ENCODE results near the gene CSN1S1. TPM values are rescaled to one million over a fixed set of nuclear protein-coding genes. Genes with fewer than 3 reads are reported as not detected.

The CSN1S1 gene
- total RNA-seq, 2 donors from 2014 or later: 1.4 TPM; not detected in 1

GRCh38 chr4:69957209-69957608 is 26.3 kb downstream of the CSN1S1 start:
- TF ChIP-seq POLR2A (IDR thresholded peaks at IDR 0.05) (no peak), POLR2AphosphoS5 (IDR thresholded peaks at IDR 0.05) (no peak)
- TF ChIP-seq, protein P1, sequence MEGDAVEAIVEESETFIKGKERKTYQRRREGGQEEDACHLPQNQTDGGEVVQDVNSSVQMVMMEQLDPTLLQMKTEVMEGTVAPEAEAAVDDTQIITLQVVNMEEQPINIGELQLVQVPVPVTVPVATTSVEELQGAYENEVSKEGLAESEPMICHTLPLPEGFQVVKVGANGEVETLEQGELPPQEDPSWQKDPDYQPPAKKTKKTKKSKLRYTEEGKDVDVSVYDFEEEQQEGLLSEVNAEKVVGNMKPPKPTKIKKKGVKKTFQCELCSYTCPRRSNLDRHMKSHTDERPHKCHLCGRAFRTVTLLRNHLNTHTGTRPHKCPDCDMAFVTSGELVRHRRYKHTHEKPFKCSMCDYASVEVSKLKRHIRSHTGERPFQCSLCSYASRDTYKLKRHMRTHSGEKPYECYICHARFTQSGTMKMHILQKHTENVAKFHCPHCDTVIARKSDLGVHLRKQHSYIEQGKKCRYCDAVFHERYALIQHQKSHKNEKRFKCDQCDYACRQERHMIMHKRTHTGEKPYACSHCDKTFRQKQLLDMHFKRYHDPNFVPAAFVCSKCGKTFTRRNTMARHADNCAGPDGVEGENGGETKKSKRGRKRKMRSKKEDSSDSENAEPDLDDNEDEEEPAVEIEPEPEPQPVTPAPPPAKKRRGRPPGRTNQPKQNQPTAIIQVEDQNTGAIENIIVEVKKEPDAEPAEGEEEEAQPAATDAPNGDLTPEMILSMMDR (IDR thresholded peaks at IDR 0.05): no peak
- 92% methylated on average over 1 of the region's 1 CpG for WGBS
- no peak for DNase-seq (ENCODE audit: low spot score)
- intact Hi-C loops (cut with DNase I): no loop called here
- Histone ChIP-seq H3K36me3 (no peaks in the 10 kb centered on the region), H3K9me3 (no peaks in the 10 kb centered on the region), H3K4me3 (no peak overlapping the region), H3K4me1 (replicated peaks) (no peaks in the 10 kb centered on the region), H3K27ac (no peak overlapping the region), H3K27me3 (replicated peaks; ENCODE audit: insufficient read depth) (no peaks in the 10 kb centered on the region)

DNA sequence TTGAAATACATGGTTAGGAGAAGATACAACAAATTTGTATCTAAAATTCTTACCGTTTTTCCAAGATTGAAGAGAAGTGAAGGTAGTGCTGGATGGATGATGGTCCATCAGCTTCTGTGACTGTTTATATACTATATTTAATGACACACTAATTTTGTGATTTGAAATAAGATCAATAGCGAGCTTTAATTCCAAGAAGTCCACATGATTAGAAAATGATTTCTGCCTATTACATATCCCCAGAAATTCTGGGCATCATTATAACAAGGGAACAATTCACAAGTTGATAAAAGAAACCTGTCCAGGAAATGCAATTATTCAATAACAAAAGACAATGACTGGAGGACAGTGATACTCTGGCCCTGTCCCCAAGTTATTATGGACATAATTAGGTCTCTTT is 34.8 kb downstream of the CSN1S1 start, which contains the start of gene CSN2:
CSN2 (minus strand) TSS at position 101 of the 400 bp plus-strand sequence. CDS start 4,733 bp downstream, outside the sequence.
- no peaks in the 10 kb centered on the region for H3K36me3 ChIP-seq

DNA sequence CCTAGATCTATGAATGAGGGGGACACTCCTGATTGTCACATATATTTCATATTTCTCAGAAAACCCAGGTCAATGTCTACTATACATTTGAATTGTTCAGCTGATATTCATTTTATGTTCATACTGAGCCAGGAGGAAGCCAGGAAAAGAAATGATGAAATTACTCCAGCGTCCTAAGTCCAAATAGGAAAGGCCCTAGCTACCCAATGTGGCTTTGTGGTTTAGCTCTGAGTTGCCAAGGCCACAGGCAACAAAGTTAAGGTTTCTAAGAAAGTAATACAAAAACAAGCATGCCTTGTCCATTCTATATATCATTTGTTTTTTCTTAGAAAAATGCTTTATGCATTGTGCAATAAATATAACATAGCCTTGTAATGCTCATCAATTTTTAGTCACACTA is 39.2 kb downstream of the CSN1S1 start:
- no peaks in the 10 kb centered on the region for H3K27me3 ChIP-seq (replicated peaks; ENCODE audit: insufficient read depth)
- DNase-seq (ENCODE audit: low spot score): no peak
- H3K9me3 ChIP-seq: no peaks in the 10 kb centered on the region
- no peak overlapping the region for H3K27ac ChIP-seq
- no peaks in the 10 kb centered on the region for H3K36me3 ChIP-seq
- WGBS: 76% methylated on average over 1 of the region's 1 CpG
- no peak overlapping the region for H3K4me3 ChIP-seq
- intact Hi-C loops (cut with DNase I): no loop called here
- TF ChIP-seq, protein P1 (IDR thresholded peaks at IDR 0.05): no peak
- no peak for TF ChIP-seq POLR2AphosphoS5 (IDR thresholded peaks at IDR 0.05)
- H3K4me1 ChIP-seq (replicated peaks): no peaks in the 10 kb centered on the region

More for the DNA sequence above, 34.8 kb downstream of the CSN1S1 start, which contains the start of gene CSN2:
- Histone ChIP-seq H3K4me1 (replicated peaks) (no peaks in the 10 kb centered on the region), H3K27me3 (replicated peaks; ENCODE audit: insufficient read depth) (no peaks in the 10 kb centered on the region), H3K27ac (no peak within 1 kb of the TSS), H3K9me3 (no peaks in the 10 kb centered on the region), H3K4me3 (no peak within 1 kb of the TSS)
- intact Hi-C loops (cut with DNase I): no loop called here
- WGBS: 95% methylated on average over 2 of the region's 2 CpGs
- TF ChIP-seq, protein P1 (IDR thresholded peaks at IDR 0.05): no peak
- no peak for TF ChIP-seq POLR2A (IDR thresholded peaks at IDR 0.05)
- no peak for TF ChIP-seq POLR2AphosphoS5 (IDR thresholded peaks at IDR 0.05)
- no peak for DNase-seq (ENCODE audit: low spot score)

GRCh38 chr4:69974631-69975030 is 43.8 kb downstream of the CSN1S1 start:
- no peak overlapping the region for H3K4me3 ChIP-seq
- no peaks in the 10 kb centered on the region for H3K9me3 ChIP-seq
- H3K36me3 ChIP-seq: no peaks in the 10 kb centered on the region
- intact Hi-C loops (cut with DNase I): no loop called here
- H3K27ac ChIP-seq: no peak overlapping the region
- no peaks in the 10 kb centered on the region for H3K4me1 ChIP-seq (replicated peaks)
- no peak for DNase-seq (ENCODE audit: low spot score)
- H3K27me3 ChIP-seq (replicated peaks; ENCODE audit: insufficient read depth): no peaks in the 10 kb centered on the region
- 14% methylated on average over 1 of the region's 1 CpG for WGBS
- TF ChIP-seq, protein P1 (IDR thresholded peaks at IDR 0.05): no peak
- TF ChIP-seq POLR2AphosphoS5 (IDR thresholded peaks at IDR 0.05) (no peak), POLR2A (IDR thresholded peaks at IDR 0.05) (no peak)

DNA sequence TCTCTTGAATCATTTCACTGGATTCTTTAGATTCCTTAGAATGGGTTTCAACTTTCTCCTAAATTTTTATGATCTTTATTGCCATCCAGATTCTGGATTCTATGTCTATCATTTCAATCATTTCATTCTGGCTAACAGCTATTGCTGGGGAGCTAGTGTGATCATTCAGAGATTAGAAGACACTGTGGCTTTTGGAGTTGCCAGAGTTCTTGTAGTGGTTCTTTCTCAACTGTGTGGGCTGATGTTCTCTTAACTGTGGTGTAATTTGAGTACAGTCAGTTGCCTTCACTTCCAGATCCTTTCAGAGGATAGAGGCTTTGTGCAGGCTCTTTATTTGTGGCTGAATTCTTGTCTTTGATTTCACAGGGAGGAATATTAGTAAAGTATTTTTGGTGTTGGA is 46.7 kb downstream of the CSN1S1 start:
- H3K4me3 ChIP-seq: no peak overlapping the region
- no peak for DNase-seq (ENCODE audit: low spot score)
- no peaks in the 10 kb centered on the region for H3K9me3 ChIP-seq
- TF ChIP-seq POLR2A (IDR thresholded peaks at IDR 0.05) (no peak), POLR2AphosphoS5 (IDR thresholded peaks at IDR 0.05) (no peak)
- TF ChIP-seq, protein P1 (IDR thresholded peaks at IDR 0.05): no peak
- no peaks in the 10 kb centered on the region for H3K36me3 ChIP-seq
- intact Hi-C loops (cut with DNase I): no loop called here
- no peaks in the 10 kb centered on the region for H3K4me1 ChIP-seq (replicated peaks)
- no peak overlapping the region for H3K27ac ChIP-seq
- H3K27me3 ChIP-seq (replicated peaks; ENCODE audit: insufficient read depth): no peaks in the 10 kb centered on the region

Data from prostate gland (tissue), 2 donors.